ENCODE measurements around the gene KRT13.

The KRT13 gene

GRCh38 chr17:41536741-41537613 is 31.6 kb upstream of the KRT13 start:
- no peak for DNase-seq

- no peak for DNase-seq
Observed at GRCh38 chr17:41535764-41536481, 30.5 kb upstream of the KRT13 start.

GRCh38 chr17:41534899-41535546 is 29.6 kb upstream of the KRT13 start:
- no peak for DNase-seq

- no peak for DNase-seq
Observed at GRCh38 chr17:41533613-41534012, 28.2 kb upstream of the KRT13 start.

- no peak for DNase-seq
Observed at GRCh38 chr17:41532947-41533570, 27.6 kb upstream of the KRT13 start.

GRCh38 chr17:41531993-41532392 is 26.6 kb upstream of the KRT13 start:
- DNase-seq: no peak

- DNase-seq: no peak
Observed at GRCh38 chr17:41530062-41531048, 24.9 kb upstream of the KRT13 start.

GRCh38 chr17:41529491-41529915 is 24.1 kb upstream of the KRT13 start:
- no peak for DNase-seq

- no peak for DNase-seq
Observed at GRCh38 chr17:41528959-41529353, 23.5 kb upstream of the KRT13 start.

- DNase-seq: no peak
Observed at GRCh38 chr17:41527063-41528023, 21.9 kb upstream of the KRT13 start.

- no peak for DNase-seq
Observed at GRCh38 chr17:41524261-41524660, 18.8 kb upstream of the KRT13 start.

GRCh38 chr17:41523787-41524186 is 18.4 kb upstream of the KRT13 start:
- no peak for DNase-seq

GRCh38 chr17:41523225-41523593 is 17.8 kb upstream of the KRT13 start:
- no peak for DNase-seq

GRCh38 chr17:41522301-41523224 is 17.2 kb upstream of the KRT13 start:
- DNase-seq: no peak

GRCh38 chr17:41521574-41522261 is 16.3 kb upstream of the KRT13 start:
- peak; percentile 45 to 49 for DNase-seq

- no peak for DNase-seq
Observed at GRCh38 chr17:41520821-41521521, 15.6 kb upstream of the KRT13 start.

- DNase-seq: no peak
Observed at GRCh38 chr17:41519501-41520224, 14.3 kb upstream of the KRT13 start.

Measured in AML-193 (cell line).